Activated CD8-positive, alpha-beta T cell treated with anti-CD3 and anti-CD28 coated beads, Interleukin-2, amount 10 ng/mL, durations not matched to agents 7 days and 5 days (primary cell): ENCODE measurements around the gene SUCO. TPM values are rescaled to one million over a fixed set of nuclear protein-coding genes. Genes with fewer than 3 reads are reported as not detected.
A peak's percentile ranks its signal among the peaks of the same experiment; 100 is the strongest.

ENCODE experiments used
- ATAC-seq: fragments of 150-1000 bp; cut with Tn5 transposase; one replicate; pipeline ENCODE4 v1.10.0; 2021; ENCODE audit warnings: moderate library complexity
- CTCF ChIA-PET: fragments of 350-600 bp; sonication (Branson Sonifier 250); formaldehyde crosslinking; loops from one replicate; lab custom pipeline; 2021; ENCODE audit warnings: antibody characterized with exemption; lab: Charles Lee
- POLR2A ChIA-PET: fragments of 350-600 bp; sonication (Branson Sonifier 250); formaldehyde crosslinking; loops from one replicate; lab custom pipeline; 2021; ENCODE audit warnings: antibody characterized with exemption; lab: Charles Lee
- DNase-seq: peaks from one replicate; pipeline ENCODE4 v3.0.0-alpha.2; 2020
- H3K27ac Mint-ChIP-seq: one replicate; pipeline ENCODE4 v1.8.0; 2021; ENCODE audit warnings: mild to moderate bottlenecking, mixed read lengths
- H3K27me3 Mint-ChIP-seq: one replicate; pipeline ENCODE4 v1.8.0; 2021; ENCODE audit warnings: low read depth, mixed read lengths
- H3K36me3 Mint-ChIP-seq: one replicate; pipeline ENCODE4 v1.8.0; 2021; ENCODE audit warnings: low read depth, mixed read lengths
- H3K4me1 Mint-ChIP-seq: one replicate; pipeline ENCODE4 v1.8.0; 2021; ENCODE audit warnings: low read depth, mixed read lengths
- H3K4me3 Mint-ChIP-seq: one replicate; pipeline ENCODE4 v1.8.0; 2021; ENCODE audit warnings: mild to moderate bottlenecking, mixed read lengths
- H3K9me3 Mint-ChIP-seq: one replicate; pipeline ENCODE4 v1.8.0; 2022; ENCODE audit warnings: mixed read lengths; ENCODE audit not compliant: insufficient read depth
- total RNA-seq, 2 experiments: library from RNA; stranded (reverse); gene quantifications; one replicate each; pipeline ENCODE4 v1.2.3, GENCODE V29; 2021

SUCO gene
- total RNA-seq, 2 experiments from 2014 or later, result 38.4 to 42.6 TPM

DNA sequence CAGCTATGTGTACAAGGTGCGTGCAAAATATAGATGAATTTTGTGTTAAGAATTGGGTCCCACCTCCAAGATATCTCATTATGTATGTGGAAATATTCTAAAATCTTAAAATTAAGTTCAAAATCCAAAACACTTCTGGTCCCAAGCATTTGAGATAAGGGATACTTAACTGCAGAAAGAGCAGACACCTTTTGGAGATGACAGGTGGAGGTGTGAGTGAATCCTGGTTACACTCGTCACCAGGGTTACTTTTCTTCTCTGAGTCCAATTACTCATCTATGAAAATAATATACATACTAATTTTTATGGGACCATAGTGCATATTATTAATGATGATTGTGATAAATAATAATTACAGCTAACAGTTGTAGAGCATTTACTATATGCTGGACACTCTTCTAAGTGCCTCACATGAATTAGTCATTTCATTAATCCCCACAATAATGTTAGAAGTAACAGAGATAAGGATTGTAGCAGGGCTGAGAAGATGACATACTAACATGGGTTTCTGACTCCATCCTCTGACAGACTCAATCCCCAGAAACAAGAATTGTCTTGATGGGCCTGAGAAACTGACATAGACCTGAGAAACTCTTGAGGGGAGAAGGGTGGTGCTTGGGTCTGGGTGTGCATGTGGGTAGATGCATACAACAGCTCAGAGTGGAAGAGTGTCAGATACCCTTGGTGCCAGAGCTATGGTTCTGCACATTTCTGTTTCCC, 117.7 kb downstream of the SUCO start:
- peaks cover 17% of the 10 kb centered on the region for H3K36me3 Mint-ChIP-seq
- POLR2A ChIA-PET, result no interaction called here
- peaks cover 4% of the 10 kb centered on the region for H3K9me3 Mint-ChIP-seq
- H3K4me3 Mint-ChIP-seq, result no peak overlapping the region
- no peak for DNase-seq
- H3K4me1 Mint-ChIP-seq, result peaks cover 59% of the 10 kb centered on the region
- CTCF ChIA-PET, result interaction anchor here (1.3 to 1.9 kb wide), 6 partner anchors 10 to 77 kb away, joined by 3 to 5 read pairs (median 4); no protein-coding TSS in a partner anchor
- no peak overlapping the region for H3K27ac Mint-ChIP-seq
- no peak for ATAC-seq
- H3K27me3 Mint-ChIP-seq, result no peaks in the 10 kb centered on the region

DNA sequence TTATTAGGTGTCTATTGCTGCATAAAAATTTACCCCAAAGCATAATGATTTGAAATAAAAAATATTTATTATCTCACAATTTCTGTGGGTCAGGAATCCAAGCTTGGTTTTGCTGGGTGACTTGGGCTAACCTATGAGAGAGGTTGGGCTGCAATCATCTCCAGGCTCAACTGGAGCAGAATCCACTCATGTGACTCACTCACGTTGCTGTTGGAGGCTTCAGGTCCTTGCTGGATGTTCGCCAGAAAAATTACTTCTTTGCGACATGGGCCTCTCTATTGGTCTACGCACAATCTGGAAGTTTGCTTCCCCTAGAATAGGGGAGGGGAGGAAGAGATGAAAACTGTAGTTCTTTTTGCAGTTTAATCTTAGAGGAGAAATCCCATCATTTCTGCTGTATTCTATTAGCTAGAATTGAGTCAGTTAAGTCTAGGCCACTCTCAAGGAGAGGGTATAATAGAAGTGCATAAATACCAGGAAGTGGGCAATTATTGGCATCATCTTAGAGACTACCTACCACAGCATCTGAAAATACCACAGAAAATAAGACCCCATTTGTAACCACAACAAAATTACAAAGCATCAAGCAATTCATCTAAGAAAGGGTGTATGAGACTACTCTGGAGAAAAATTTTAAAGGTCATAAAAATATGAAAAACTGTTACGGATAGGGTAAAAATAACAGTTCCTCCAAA, 120.2 kb downstream of the SUCO start:
- H3K4me1 Mint-ChIP-seq, result peaks cover 39% of the 10 kb centered on the region
- no peak overlapping the region for H3K4me3 Mint-ChIP-seq
- DNase-seq (no peak), ATAC-seq (peak; percentile 38)
- no peaks in the 10 kb centered on the region for H3K27me3 Mint-ChIP-seq
- no peak overlapping the region for H3K27ac Mint-ChIP-seq
- peaks cover 16% of the 10 kb centered on the region for H3K36me3 Mint-ChIP-seq
- ChIA-PET POLR2A (no interaction called here), CTCF (interaction anchor here (1.4 kb wide), 1 partner anchor 66 kb away, joined by 4 read pairs; no protein-coding TSS in a partner anchor)
- peaks cover 4% of the 10 kb centered on the region for H3K9me3 Mint-ChIP-seq

DNA sequence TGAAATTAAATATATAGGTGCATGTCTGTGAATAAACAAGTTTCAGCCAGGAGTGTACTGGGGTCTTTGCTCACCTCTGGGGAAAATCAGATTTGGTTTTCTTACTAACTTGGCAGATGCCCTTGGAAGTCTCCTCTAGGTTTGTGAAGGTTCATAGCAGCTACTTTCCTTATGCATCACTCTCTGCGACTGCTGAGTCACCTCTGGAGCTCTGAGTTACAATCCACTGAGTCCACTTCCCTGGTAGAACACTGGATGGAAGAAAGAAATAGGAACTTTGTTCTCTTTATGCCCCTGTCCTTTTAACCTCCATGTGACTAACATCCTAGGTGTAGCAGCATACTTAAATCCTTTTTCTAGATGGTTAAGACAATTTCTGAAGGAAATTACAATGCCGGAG, 121.6 kb downstream of the SUCO start:
- ChIA-PET POLR2A (interaction anchor here (1.0 kb wide), 2 partner anchors 14 to 21 kb away, joined by 3 read pairs; no protein-coding TSS in a partner anchor), CTCF (interaction anchor here (0.7 to 1.2 kb wide), 2 partner anchors 44 to 122 kb away, joined by 3 read pairs; partner anchors contain the start of gene SUCO)
- Mint-ChIP-seq H3K4me1 (peaks cover 43% of the 10 kb centered on the region), H3K4me3 (no peak overlapping the region), H3K36me3 (peaks cover 16% of the 10 kb centered on the region), H3K9me3 (peaks cover 4% of the 10 kb centered on the region), H3K27ac (no peak overlapping the region), H3K27me3 (no peaks in the 10 kb centered on the region)
- no peak for DNase-seq
- ATAC-seq, result no peak

DNA sequence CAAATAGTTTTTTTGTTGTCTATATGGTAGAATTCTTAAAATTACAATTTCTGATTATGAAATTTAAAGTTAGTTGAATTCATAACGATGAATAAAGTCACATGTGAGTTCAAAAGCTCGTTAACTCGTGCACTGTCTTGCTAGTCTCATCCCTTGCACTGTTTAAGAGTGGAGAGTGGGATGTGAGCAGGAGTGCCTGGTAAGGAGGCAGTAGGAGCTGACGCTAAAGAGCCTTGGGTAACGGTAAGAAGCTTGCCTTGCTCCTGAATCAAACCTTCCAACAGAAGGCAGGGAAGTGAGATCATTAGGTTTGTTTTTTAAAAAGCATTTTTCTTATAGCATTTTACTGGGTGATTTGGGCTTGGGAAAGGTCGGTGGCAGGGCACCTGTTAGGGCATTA, 123.6 kb downstream of the SUCO start:
- H3K4me3 Mint-ChIP-seq, result no peak overlapping the region
- ATAC-seq, result no peak
- no peak for DNase-seq
- H3K27me3 Mint-ChIP-seq, result no peaks in the 10 kb centered on the region
- peaks cover 22% of the 10 kb centered on the region for H3K36me3 Mint-ChIP-seq
- H3K27ac Mint-ChIP-seq, result no peak overlapping the region
- POLR2A ChIA-PET, result no interaction called here
- H3K4me1 Mint-ChIP-seq, result peaks cover 60% of the 10 kb centered on the region
- peaks cover 4% of the 10 kb centered on the region for H3K9me3 Mint-ChIP-seq
- CTCF ChIA-PET, result interaction anchor here (0.8 kb wide), 1 partner anchor 72 kb away, joined by 3 read pairs; no protein-coding TSS in a partner anchor

DNA sequence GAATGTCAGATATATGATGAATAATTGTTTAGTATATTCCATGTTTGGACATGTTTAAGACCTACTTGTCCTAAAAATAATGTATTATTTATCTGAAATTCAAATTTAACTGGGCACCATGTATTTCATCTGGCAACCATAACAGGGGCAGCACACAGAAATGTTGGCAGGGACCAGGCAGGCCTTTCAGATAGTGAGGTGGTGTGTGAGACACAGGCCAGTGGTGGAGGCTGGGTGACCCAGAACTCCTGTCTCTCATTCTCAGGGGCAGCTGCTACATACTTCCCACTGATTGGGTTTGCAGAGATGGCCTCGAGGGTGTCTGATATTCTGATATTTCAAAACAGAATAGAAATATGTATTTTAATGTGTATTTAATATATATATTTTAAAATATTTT, 124.6 kb downstream of the SUCO start:
- no peak for ATAC-seq
- CTCF ChIA-PET, result interaction anchor here (1.9 to 7.6 kb wide), 4 partner anchors 18 to 62 kb away, joined by 7 to 81 read pairs (median 8); no protein-coding TSS in a partner anchor
- POLR2A ChIA-PET, result interaction anchor here (1.4 to 1.5 kb wide), 2 partner anchors 14 to 18 kb away, joined by 4 read pairs; no protein-coding TSS in a partner anchor
- no peak for DNase-seq
- Mint-ChIP-seq H3K27ac (no peak overlapping the region), H3K36me3 (peaks cover 22% of the 10 kb centered on the region), H3K4me3 (no peak overlapping the region), H3K9me3 (peaks cover 4% of the 10 kb centered on the region), H3K4me1 (peaks cover 65% of the 10 kb centered on the region), H3K27me3 (no peaks in the 10 kb centered on the region)

DNA sequence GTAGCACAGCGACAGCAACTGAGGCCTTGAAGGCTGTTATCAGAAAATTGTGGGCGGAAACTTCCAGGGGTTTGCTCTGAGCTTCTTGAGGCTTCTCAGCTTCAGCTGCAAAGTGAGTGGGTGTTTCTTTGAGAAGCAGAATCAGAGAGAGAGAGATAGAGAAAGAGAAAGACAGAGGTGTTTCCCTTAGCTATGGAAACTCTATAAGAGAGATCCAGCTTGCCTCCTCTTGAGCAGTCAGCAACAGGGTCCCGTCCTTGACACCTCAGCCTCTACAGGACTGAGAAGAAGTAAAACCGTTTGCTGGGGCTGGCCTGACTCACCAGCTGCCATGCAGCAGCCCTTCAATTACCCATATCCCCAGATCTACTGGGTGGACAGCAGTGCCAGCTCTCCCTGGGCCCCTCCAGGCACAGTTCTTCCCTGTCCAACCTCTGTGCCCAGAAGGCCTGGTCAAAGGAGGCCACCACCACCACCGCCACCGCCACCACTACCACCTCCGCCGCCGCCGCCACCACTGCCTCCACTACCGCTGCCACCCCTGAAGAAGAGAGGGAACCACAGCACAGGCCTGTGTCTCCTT, 126.0 kb downstream of the SUCO start, which contains the start of gene FASLG:
Gene FASLG, plus strand, starts transcription at position 233 of the 583 bp plus-strand sequence. Its CDS starts 99 bp downstream, at position 332.
- CTCF ChIA-PET, result interaction anchor here (0.8 to 7.6 kb wide), 10 partner anchors 10 to 228 kb away, joined by 3 to 81 read pairs (median 6); no protein-coding TSS in a partner anchor
- Mint-ChIP-seq H3K36me3 (peaks cover 31% of the 10 kb centered on the region), H3K4me1 (peaks cover 66% of the 10 kb centered on the region), H3K27ac (peak within 1 kb of the TSS; percentile 90), H3K9me3 (peaks cover 2% of the 10 kb centered on the region), H3K4me3 (peak within 1 kb of the TSS; percentile 81), H3K27me3 (no peaks in the 10 kb centered on the region)
- POLR2A ChIA-PET, result interaction anchor here (0.9 to 2.4 kb wide), 5 partner anchors 16 to 60 kb away, joined by 3 to 7 read pairs (median 4); no protein-coding TSS in a partner anchor
- peak; percentile 70 for DNase-seq
- ATAC-seq, result peak; percentile 56

DNA sequence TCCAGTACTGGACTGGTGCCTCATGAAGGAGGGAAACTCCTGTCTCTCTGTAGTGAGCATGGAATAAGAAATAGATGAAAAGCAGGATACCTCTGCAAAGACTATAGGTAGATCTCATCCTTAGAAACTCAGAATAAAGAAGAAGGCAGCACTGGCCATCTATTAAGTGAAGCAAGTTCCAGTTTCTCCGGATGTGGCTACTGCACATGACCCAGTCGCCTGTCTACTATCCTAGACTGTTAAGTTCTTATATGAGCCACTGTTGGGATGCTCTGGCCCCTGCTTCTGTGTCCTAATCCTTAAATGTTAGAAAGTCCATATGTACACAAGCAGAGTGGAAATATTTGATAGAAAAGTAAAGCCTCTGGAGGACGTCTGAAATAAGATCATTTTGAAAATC, 128.2 kb downstream of the SUCO start:
- H3K27me3 Mint-ChIP-seq, result no peaks in the 10 kb centered on the region
- DNase-seq, result no peak
- H3K4me3 Mint-ChIP-seq, result peak overlapping the region; percentile 81
- peaks cover 9% of the 10 kb centered on the region for H3K9me3 Mint-ChIP-seq
- POLR2A ChIA-PET, result interaction anchor here (1.2 to 2.4 kb wide), 3 partner anchors 9 to 58 kb away, joined by 4 to 7 read pairs (median 6); no protein-coding TSS in a partner anchor
- ATAC-seq, result no peak
- H3K27ac Mint-ChIP-seq, result peak overlapping the region; percentile 77
- CTCF ChIA-PET, result interaction anchor here (0.8 to 7.6 kb wide), 8 partner anchors 9 to 65 kb away, joined by 3 to 81 read pairs (median 10); no protein-coding TSS in a partner anchor
- H3K36me3 Mint-ChIP-seq, result peaks cover 48% of the 10 kb centered on the region
- peaks cover 75% of the 10 kb centered on the region for H3K4me1 Mint-ChIP-seq

Other genes starting within 250 kb of the SUCO start
- gene C1orf105, start 112.5 kb upstream of the SUCO start, total RNA-seq, result not detected
- 10 to 100 TPM; 25.4 to 27.0 TPM for gene PIGC, start 89.1 kb upstream of the SUCO start, total RNA-seq
- gene FASLG, start 126.0 kb downstream of the SUCO start, total RNA-seq, result 1 to 10 TPM; 6.2 to 6.5 TPM